HepG2 (cell line): ENCODE results near the gene MRPS10. TPM values are rescaled to one million over a fixed set of nuclear protein-coding genes. Genes with fewer than 3 reads are reported as not detected.
A peak's percentile ranks its signal among the peaks of the same experiment; 100 is the strongest.

Source experiments
- EEA1 ChIP-seq: sonication (generic); formaldehyde crosslinking; IDR thresholded peaks from 2 replicates; pipeline ENCODE4 v1.5.1; 2020; ENCODE audit warnings: mild to moderate bottlenecking, missing genetic modification reagents, borderline replicate concordance
- FOXM1 ChIP-seq: sonication (generic); formaldehyde crosslinking; IDR thresholded peaks from 2 replicates; pipeline ENCODE4 v1.5.0; 2020; ENCODE audit warnings: missing genetic modification reagents
- GATAD2A ChIP-seq: IDR thresholded peaks from 2 replicates; pipeline ENCODE4 v1.6.1; 2016
- HIVEP1 ChIP-seq: sonication (generic); formaldehyde crosslinking; IDR thresholded peaks from 2 replicates; pipeline ENCODE4 v1.4.0; 2020; ENCODE audit warnings: mild to moderate bottlenecking, missing genetic modification reagents
- MATR3 ChIP-seq: sonication (generic); formaldehyde crosslinking; IDR thresholded peaks from 2 replicates; pipeline ENCODE4 v1.4.0; 2020; ENCODE audit warnings: missing genetic modification reagents
- MTA3 ChIP-seq: sonication (generic); formaldehyde crosslinking; IDR thresholded peaks from 2 replicates; pipeline ENCODE4 v1.4.0; 2020; ENCODE audit warnings: missing genetic modification reagents
- PCBP1 ChIP-seq: fragments of 200-400 bp; formaldehyde crosslinking; IDR thresholded peaks from 2 replicates; pipeline ENCODE4 v1.6.1; 2017; ENCODE audit warnings: mild to moderate bottlenecking, low read depth, low read length, borderline replicate concordance
- RXRA ChIP-seq: sonication (generic); formaldehyde crosslinking; IDR thresholded peaks from 2 replicates; pipeline ENCODE4 v1.5.1; 2020; ENCODE audit warnings: missing genetic modification reagents
- SNAI1 ChIP-seq: sonication (generic); formaldehyde crosslinking; IDR thresholded peaks from 2 replicates; pipeline ENCODE4 v1.5.0; 2020; ENCODE audit warnings: mild to moderate bottlenecking, missing genetic modification reagents, borderline replicate concordance
- ZNF816 ChIP-seq: sonication (generic); formaldehyde crosslinking; IDR thresholded peaks from 2 replicates; pipeline ENCODE4 v1.8.0; 2022; ENCODE audit warnings: missing genetic modification reagents, mild to moderate bottlenecking, borderline replicate concordance
- polyA plus RNA-seq, 8 experiments: library from polyadenylated mRNA; depleted of rRNA in 3 of 8; stranded (reverse) in 7 of 8; unstranded in 1 of 8; fragments of >200 nt; fragmentation: Illumina TruSeq in 4 of 8; extraction: Trizol in 4 of 8; gene quantifications; 2 replicates each; pipeline versions ENCODE4 v1.2.1 to v1.2.3, GENCODE V29; 2011 to 2016; ENCODE audit warnings: low read depth in 4 of 8, missing spikeins in 1 of 8, mixed read lengths in 1 of 8; ENCODE audit not compliant: insufficient read depth in 1 of 8
- total RNA-seq, 5 experiments: library from RNA; depleted of rRNA; stranded (reverse); fragments of >200 nt; fragmentation: Illumina TruSeq; extraction: Trizol; gene quantifications; 2 replicates each; pipeline ENCODE4 v1.2.3, GENCODE V29; 2016; ENCODE audit warnings: low read depth in 1 of 5
- TF ChIP-seq, protein P1 (sequence below): sonication (generic); formaldehyde crosslinking; IDR thresholded peaks from 2 replicates; pipeline ENCODE4 v1.5.1; 2020; ENCODE audit warnings: mild to moderate bottlenecking, missing genetic modification reagents, moderate library complexity
- TF ChIP-seq, protein P2 (sequence below): sonication (generic); formaldehyde crosslinking; conservative IDR thresholded peaks from 2 replicates; pipeline ENCODE4 v1.8.0; 2022; ENCODE audit warnings: missing genetic modification reagents
- TF ChIP-seq, protein P3 (sequence below): sonication (generic); formaldehyde crosslinking; IDR thresholded peaks from 2 replicates; pipeline ENCODE4 v1.4.0; 2020; ENCODE audit warnings: low read depth, mild to moderate bottlenecking, missing genetic modification reagents
- TF ChIP-seq, protein P4 (sequence below): IDR thresholded peaks from 2 replicates; pipeline ENCODE4 v1.6.1; 2018; ENCODE audit warnings: missing genetic modification reagents, mild to moderate bottlenecking, missing compliant biosample characterization
- TF ChIP-seq, protein P5 (sequence below): sonication (generic); formaldehyde crosslinking; conservative IDR thresholded peaks from 2 replicates; pipeline ENCODE4 v1.4.0; 2020; ENCODE audit warnings: missing genetic modification reagents
- TF ChIP-seq, protein P6 (sequence below): sonication (generic); formaldehyde crosslinking; IDR thresholded peaks from 2 replicates; pipeline ENCODE4 v1.4.0; 2020; ENCODE audit warnings: mild to moderate bottlenecking, missing genetic modification reagents

MRPS10 gene
- total and polyA plus RNA-seq, 2 of the 13 experiments (the other 11 are each of a cell fraction or from before 2014, with no cell fraction given), result 31.7 to 54.6 TPM

DNA sequence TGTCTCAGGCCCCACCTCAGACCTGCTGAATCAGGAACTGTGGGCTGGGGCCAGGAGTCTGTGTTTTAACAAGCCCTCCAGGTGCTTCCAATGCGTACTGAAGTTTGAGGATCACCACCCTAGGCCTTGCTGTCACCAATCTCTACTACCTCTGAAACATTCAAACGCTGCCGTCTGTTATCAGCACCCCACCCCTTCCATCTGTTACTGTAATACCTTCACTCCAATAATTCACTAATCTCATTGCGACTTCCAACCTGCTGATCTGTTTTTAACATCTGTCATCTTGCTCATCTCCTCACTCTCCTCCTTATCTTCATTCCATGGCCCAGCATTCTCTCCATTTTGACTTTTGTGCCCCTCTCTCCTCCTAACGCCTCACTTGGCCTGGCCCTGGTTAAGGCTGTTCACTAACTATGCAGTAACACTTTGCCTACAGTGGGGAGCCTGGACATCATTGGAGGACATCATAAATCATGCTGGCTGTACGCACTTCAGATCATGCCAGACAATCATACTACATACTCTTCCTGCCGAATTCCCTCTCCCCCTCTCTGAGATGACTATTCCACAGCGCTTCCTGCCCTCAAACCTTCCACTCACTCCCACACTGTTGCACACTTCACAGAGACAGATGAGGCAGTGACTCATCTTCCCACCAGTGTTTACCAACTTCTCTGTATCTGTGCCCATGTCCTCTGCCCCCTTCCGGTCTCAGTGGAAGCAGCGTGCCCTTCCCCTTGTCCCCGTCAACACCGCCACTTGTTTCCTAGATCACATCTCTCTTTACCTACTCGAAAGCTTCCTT lies 19.9 kb downstream of the MRPS10 start (continued):
- TF ChIP-seq, protein P1, sequence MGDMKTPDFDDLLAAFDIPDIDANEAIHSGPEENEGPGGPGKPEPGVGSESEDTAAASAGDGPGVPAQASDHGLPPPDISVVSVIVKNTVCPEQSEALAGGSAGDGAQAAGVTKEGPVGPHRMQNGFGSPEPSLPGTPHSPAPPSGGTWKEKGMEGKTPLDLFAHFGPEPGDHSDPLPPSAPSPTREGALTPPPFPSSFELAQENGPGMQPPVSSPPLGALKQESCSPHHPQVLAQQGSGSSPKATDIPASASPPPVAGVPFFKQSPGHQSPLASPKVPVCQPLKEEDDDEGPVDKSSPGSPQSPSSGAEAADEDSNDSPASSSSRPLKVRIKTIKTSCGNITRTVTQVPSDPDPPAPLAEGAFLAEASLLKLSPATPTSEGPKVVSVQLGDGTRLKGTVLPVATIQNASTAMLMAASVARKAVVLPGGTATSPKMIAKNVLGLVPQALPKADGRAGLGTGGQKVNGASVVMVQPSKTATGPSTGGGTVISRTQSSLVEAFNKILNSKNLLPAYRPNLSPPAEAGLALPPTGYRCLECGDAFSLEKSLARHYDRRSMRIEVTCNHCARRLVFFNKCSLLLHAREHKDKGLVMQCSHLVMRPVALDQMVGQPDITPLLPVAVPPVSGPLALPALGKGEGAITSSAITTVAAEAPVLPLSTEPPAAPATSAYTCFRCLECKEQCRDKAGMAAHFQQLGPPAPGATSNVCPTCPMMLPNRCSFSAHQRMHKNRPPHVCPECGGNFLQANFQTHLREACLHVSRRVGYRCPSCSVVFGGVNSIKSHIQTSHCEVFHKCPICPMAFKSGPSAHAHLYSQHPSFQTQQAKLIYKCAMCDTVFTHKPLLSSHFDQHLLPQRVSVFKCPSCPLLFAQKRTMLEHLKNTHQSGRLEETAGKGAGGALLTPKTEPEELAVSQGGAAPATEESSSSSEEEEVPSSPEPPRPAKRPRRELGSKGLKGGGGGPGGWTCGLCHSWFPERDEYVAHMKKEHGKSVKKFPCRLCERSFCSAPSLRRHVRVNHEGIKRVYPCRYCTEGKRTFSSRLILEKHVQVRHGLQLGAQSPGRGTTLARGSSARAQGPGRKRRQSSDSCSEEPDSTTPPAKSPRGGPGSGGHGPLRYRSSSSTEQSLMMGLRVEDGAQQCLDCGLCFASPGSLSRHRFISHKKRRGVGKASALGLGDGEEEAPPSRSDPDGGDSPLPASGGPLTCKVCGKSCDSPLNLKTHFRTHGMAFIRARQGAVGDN, result peak; percentile 5; the same call in 1 of the 2 replicates
- TF ChIP-seq, protein P2, sequence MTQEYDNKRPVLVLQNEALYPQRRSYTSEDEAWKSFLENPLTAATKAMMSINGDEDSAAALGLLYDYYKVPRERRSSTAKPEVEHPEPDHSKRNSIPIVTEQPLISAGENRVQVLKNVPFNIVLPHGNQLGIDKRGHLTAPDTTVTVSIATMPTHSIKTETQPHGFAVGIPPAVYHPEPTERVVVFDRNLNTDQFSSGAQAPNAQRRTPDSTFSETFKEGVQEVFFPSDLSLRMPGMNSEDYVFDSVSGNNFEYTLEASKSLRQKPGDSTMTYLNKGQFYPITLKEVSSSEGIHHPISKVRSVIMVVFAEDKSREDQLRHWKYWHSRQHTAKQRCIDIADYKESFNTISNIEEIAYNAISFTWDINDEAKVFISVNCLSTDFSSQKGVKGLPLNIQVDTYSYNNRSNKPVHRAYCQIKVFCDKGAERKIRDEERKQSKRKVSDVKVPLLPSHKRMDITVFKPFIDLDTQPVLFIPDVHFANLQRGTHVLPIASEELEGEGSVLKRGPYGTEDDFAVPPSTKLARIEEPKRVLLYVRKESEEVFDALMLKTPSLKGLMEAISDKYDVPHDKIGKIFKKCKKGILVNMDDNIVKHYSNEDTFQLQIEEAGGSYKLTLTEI (CRISPR knock-in tag), result no peak
- TF ChIP-seq, protein P3, sequence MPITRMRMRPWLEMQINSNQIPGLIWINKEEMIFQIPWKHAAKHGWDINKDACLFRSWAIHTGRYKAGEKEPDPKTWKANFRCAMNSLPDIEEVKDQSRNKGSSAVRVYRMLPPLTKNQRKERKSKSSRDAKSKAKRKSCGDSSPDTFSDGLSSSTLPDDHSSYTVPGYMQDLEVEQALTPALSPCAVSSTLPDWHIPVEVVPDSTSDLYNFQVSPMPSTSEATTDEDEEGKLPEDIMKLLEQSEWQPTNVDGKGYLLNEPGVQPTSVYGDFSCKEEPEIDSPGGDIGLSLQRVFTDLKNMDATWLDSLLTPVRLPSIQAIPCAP (CRISPR knock-in tag), result no peak
- no peak for TF ChIP-seq MTA3 (CRISPR knock-in tag)
- TF ChIP-seq, protein P4, sequence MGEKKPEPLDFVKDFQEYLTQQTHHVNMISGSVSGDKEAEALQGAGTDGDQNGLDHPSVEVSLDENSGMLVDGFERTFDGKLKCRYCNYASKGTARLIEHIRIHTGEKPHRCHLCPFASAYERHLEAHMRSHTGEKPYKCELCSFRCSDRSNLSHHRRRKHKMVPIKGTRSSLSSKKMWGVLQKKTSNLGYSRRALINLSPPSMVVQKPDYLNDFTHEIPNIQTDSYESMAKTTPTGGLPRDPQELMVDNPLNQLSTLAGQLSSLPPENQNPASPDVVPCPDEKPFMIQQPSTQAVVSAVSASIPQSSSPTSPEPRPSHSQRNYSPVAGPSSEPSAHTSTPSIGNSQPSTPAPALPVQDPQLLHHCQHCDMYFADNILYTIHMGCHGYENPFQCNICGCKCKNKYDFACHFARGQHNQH (CRISPR knock-in tag), result peak; percentile 18; the same call in 1 of the 2 replicates
- TF ChIP-seq HIVEP1 (CRISPR knock-in tag), result 0 out of 2 replicates have a peak, but pooled peaks have one; percentile 42
- no peak for TF ChIP-seq FOXM1
- TF ChIP-seq PCBP1, result no peak
- TF ChIP-seq SNAI1 (CRISPR knock-in tag), result no peak
- TF ChIP-seq RXRA, result peak; percentile 29; the same call in 1 of the 2 replicates
- TF ChIP-seq MATR3 (CRISPR knock-in tag), result no peak
- no peak for TF ChIP-seq ZNF816 (CRISPR knock-in tag)
- TF ChIP-seq, protein P5, sequence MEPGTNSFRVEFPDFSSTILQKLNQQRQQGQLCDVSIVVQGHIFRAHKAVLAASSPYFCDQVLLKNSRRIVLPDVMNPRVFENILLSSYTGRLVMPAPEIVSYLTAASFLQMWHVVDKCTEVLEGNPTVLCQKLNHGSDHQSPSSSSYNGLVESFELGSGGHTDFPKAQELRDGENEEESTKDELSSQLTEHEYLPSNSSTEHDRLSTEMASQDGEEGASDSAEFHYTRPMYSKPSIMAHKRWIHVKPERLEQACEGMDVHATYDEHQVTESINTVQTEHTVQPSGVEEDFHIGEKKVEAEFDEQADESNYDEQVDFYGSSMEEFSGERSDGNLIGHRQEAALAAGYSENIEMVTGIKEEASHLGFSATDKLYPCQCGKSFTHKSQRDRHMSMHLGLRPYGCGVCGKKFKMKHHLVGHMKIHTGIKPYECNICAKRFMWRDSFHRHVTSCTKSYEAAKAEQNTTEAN (CRISPR knock-in tag), result peak; percentile 67; the same call in 1 of the 2 replicates
- TF ChIP-seq, protein P6, sequence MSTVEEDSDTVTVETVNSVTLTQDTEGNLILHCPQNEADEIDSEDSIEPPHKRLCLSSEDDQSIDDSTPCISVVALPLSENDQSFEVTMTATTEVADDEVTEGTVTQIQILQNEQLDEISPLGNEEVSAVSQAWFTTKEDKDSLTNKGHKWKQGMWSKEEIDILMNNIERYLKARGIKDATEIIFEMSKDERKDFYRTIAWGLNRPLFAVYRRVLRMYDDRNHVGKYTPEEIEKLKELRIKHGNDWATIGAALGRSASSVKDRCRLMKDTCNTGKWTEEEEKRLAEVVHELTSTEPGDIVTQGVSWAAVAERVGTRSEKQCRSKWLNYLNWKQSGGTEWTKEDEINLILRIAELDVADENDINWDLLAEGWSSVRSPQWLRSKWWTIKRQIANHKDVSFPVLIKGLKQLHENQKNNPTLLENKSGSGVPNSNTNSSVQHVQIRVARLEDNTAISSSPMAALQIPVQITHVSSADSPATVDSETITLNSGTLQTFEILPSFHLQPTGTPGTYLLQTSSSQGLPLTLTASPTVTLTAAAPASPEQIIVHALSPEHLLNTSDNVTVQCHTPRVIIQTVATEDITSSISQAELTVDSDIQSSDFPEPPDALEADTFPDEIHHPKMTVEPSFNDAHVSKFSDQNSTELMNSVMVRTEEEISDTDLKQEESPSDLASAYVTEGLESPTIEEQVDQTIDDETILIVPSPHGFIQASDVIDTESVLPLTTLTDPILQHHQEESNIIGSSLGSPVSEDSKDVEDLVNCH, result no peak
- peak; percentile 97 for TF ChIP-seq GATAD2A (CRISPR knock-in tag)
- no peak for TF ChIP-seq EEA1 (CRISPR knock-in tag)
